IgD-negative memory B cell (primary cell): ENCODE data around the gene GGTLC1. TPM values are rescaled to one million over a fixed set of nuclear protein-coding genes. Genes with fewer than 3 reads are reported as not detected.
"Not testable (repeated sequence)": the region's sequence is repeated elsewhere in the genome, so short reads cannot be mapped to it uniquely, and the experiment has no call there.

Experiments
- H3K27ac Mint-ChIP-seq, 3 donors: one replicate each; pipeline ENCODE4 v1.8.0; 2020 to 2022; ENCODE audit warnings: mild to moderate bottlenecking in 3 of 3, mixed read lengths in 3 of 3, moderate library complexity in 1 of 3
- H3K27me3 Mint-ChIP-seq: one replicate; pipeline ENCODE4 v1.8.0; 2021; ENCODE audit warnings: mixed read lengths
- H3K36me3 Mint-ChIP-seq: one replicate; pipeline ENCODE4 v1.8.0; 2020; ENCODE audit warnings: mild to moderate bottlenecking, mixed read lengths
- H3K4me1 Mint-ChIP-seq, 3 donors: one replicate each; pipeline ENCODE4 v1.8.0; 2020 to 2022; ENCODE audit warnings: mixed read lengths in 3 of 3, mild to moderate bottlenecking in 1 of 3
- H3K4me3 Mint-ChIP-seq, 4 donors: one replicate each; pipeline ENCODE4 v1.8.0; 2020 to 2022; ENCODE audit warnings: mild to moderate bottlenecking in 4 of 4, mixed read lengths in 4 of 4, moderate library complexity in 3 of 4
- H3K9me3 Mint-ChIP-seq, 3 donors: one replicate each; pipeline ENCODE4 v1.8.0; 2020 to 2021; ENCODE audit warnings: mixed read lengths in 3 of 3, mild to moderate bottlenecking in 1 of 3
- polyA plus RNA-seq: library from polyadenylated mRNA; unstranded; fragments of 300-500 nt; fragmentation: Illumina TruSeq; gene quantifications from one replicate; pipeline ENCODE4 v1.2.3, GENCODE V29; 2021

Gene GGTLC1
- polyA plus RNA-seq, 1 donor from 2014 or later = not detected

DNA sequence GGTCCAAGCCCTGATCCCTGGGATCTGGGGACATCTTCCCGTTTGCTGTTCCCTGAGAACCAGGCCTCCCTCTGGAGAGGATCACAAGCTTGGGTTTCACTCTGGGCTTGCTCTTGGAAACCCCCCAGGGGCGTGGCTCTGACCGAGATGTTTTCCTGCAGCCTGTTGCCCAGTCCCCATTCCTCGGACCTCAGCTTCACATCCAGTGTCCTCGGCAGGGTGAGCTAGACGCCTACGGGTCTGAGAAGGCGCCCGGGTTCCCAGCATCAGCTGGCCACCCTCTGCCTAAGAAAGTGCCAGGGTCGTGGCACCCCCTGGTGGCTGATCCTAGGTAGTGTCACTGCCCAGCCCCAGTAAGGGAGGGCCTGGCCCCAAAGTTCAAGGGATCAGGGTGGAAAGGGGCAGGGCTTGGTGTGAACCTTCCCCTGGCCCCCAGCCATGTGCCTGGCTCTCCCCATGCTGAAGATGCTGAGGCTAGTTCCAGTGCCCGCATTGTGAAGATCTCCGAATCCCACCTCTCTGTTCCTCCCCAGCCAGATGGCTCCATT lies 4.0 kb downstream of the GGTLC1 start:
- not testable (repeated sequence) for H3K27ac Mint-ChIP-seq, H3K36me3 Mint-ChIP-seq, H3K27me3 Mint-ChIP-seq, H3K9me3 Mint-ChIP-seq, H3K4me3 Mint-ChIP-seq, H3K4me1 Mint-ChIP-seq

DNA sequence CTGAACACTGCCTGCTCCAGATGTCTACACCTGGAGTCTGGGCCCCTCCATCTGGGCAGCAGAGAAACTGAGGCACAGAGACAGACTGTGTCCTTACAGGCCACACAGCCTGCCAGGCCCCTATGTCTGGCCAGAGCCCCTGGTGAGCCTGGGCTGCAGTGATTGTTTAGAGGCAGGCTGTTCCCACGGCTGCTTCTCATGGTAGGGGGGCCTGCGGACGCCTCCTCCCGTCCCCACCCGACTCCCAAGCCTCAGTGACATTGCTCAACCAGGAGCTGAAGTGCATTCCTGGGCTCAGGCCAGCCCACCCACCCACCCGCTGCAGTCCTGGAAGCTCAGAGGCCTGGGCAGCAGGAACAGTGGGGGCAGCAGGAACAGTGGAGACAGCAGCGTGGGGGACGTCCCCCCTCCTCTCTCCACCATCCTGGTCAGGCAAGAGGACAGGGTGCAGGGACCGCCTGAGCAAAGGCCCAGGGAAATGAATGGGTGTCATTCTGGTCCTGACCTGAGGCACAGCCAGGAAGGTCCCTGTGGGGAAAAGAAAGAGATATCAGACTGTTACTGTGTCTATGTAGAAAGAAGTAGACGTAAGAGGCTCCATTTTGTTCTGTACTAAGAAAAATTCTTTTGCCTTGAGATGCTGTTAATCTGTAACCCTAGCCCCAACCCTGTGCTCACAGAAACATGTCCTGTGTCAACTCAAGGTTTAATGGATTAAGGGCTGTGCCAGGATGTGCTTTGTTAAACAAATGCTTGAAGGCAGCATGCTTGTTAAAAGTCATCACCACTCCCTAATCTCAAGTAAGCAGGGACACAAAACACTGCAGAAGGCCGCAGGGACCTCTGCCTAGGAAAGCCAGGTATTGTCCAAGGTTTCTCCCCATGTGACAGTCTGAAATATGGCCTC lies 6.2 kb downstream of the GGTLC1 start:
- H3K27ac Mint-ChIP-seq, H3K4me3 Mint-ChIP-seq, H3K27me3 Mint-ChIP-seq, H3K36me3 Mint-ChIP-seq, H3K4me1 Mint-ChIP-seq, H3K9me3 Mint-ChIP-seq: not testable (repeated sequence)

DNA sequence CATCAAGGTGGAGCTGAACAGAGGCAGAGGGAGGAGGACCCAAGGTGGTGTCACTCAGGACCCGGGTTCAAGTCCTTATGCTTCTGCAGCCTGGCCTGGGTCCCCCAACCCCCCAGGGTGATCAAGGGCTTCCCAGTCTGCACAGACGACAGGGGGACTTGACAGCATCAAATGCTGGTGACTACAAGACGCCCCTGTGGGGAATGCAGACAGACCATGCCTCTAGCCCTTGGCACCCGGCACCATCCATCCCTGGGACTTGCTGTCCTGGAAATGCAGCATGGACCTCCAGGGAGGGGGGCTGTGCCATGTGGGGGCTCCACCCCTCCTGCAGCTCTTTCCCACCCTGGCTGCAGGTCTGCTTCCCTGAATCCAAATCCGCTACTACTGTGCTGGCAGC lies 7.1 kb downstream of the GGTLC1 start:
- H3K36me3 Mint-ChIP-seq, H3K27me3 Mint-ChIP-seq, H3K4me3 Mint-ChIP-seq, H3K9me3 Mint-ChIP-seq, H3K4me1 Mint-ChIP-seq, H3K27ac Mint-ChIP-seq: not testable (repeated sequence)

DNA sequence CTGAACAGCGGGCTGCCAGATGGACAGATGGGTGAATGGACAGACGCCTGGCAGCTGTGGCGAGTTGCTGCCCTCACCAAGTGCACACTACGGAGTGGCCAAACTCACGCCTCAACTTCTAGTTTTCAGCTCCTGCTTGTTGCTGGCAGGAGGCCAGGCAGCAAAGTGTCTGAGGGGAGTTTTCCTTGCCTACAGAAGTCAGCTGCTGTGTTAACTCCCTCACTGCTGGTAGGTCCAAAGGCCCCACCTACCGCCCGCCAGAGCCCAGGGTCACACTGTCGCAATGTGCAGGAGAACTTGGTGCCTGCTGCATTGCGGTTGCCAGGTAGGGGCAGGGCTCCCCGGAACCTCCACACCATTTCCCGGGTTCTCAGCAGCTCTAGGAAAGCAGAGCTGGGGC lies 7.6 kb downstream of the GGTLC1 start:
- not testable (repeated sequence) for H3K27me3 Mint-ChIP-seq, H3K9me3 Mint-ChIP-seq, H3K27ac Mint-ChIP-seq, H3K36me3 Mint-ChIP-seq, H3K4me1 Mint-ChIP-seq, H3K4me3 Mint-ChIP-seq

DNA sequence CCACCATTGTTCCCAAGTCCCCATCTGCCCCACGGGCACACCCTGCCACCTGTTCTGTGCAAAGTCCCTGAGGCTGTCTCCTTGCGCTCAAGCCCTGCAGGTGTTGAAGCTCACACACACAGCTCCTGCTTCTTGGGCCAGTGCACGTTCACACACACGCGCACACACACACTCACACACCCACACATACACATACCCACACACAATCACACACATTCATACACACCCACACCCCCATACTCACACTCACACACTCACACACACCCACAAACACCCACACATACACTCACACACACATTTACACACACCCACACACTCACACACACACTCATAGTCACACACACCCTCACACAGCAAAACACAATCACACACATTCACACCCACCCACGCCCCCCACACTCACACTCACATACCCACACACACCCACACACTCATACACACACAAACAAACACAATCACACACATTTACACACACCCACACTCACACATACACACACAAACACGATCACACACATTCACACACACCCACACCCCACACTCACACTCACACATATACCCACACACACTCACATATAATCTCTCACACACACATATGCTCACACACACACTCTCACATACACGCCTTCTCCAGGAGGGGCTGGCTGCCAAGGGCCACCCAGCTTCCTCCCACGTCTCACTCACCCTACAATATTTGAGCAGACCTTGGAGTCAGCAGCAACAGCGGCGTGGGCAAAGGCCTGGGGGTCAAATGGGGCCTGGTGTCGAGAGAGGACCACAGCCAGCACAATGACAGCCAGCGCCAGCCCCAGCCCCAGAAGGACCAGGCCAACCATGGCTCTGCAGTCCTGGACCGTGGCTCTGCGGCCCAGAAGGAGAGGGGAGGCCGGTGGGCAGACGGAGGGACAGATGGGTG lies 8.4 kb downstream of the GGTLC1 start:
- H3K27me3 Mint-ChIP-seq, H3K27ac Mint-ChIP-seq, H3K9me3 Mint-ChIP-seq, H3K4me1 Mint-ChIP-seq, H3K36me3 Mint-ChIP-seq, H3K4me3 Mint-ChIP-seq: not testable (repeated sequence)

DNA sequence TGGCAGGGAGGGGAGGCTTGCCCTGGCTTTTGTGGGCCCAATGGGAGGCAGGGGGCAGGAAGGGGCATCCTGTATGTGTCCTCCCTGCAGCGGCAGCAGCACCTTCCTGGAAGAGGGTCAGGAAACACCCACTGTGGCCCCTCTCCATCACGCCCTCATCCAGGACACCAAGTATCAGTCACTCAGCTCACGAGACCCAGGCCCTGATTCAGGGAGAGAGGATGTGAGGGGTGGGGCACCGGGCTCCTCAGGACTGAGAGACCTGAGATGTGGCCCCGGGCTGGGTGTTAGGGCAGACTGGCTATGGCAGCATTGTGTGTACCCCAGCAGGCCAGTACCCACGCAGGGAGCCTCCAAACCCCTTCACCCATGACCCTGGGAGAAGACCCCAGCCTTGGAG lies 9.2 kb downstream of the GGTLC1 start:
- H3K9me3 Mint-ChIP-seq, H3K36me3 Mint-ChIP-seq, H3K4me3 Mint-ChIP-seq, H3K27ac Mint-ChIP-seq, H3K4me1 Mint-ChIP-seq, H3K27me3 Mint-ChIP-seq: not testable (repeated sequence)

DNA sequence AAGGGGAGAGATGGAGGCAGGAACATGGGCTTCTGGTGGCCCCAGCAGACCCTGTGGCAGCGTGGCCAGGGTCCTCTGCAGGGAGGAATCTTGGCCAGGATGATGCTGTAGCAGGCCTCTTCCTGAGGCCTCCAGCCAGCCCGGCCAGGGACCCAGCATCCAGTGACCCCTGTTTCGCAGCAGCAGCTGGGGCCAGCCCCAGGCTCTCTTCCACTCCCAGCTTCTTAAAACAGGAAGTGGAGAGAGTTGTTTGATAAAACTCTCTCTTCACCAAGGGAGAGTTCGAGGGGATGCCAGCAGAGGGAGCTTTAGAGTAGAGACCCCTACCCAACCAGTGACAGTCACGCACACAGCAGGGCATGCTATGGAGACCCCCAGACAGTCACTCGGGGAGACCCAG lies 10.1 kb downstream of the GGTLC1 start:
- not testable (repeated sequence) for H3K4me1 Mint-ChIP-seq, H3K4me3 Mint-ChIP-seq, H3K27ac Mint-ChIP-seq, H3K9me3 Mint-ChIP-seq, H3K36me3 Mint-ChIP-seq, H3K27me3 Mint-ChIP-seq

DNA sequence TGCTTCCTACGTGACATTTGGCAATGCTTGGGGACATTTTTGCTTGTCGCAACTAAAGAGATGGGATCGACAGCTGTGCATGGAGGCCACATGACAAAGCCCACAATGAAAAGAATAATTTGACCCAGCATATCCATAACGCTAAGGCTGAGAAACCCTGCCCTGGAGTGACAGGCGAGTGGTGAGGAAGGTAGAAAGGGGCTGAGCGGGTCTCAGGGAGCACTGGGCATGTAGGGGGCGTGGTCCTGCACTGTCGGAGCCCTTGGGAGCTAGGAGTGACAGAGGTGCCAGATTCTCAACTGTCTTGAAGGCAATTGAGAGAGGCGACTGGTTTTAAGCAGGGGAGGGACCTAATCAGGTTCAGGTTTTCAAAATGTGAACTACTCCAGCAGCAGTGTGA lies 13.6 kb downstream of the GGTLC1 start:
- peak overlapping the region in 1 of 4 donors; percentile 72 for H3K4me3 Mint-ChIP-seq
- no peaks in the 10 kb centered on the region for H3K36me3 Mint-ChIP-seq
- H3K27ac Mint-ChIP-seq = no peak overlapping the region
- H3K4me1 Mint-ChIP-seq = no peaks in the 10 kb centered on the region
- H3K9me3 Mint-ChIP-seq = peaks cover 0 to 2% (median 0%) of the 10 kb centered on the region in 3 donors
- H3K27me3 Mint-ChIP-seq = no peaks in the 10 kb centered on the region

DNA sequence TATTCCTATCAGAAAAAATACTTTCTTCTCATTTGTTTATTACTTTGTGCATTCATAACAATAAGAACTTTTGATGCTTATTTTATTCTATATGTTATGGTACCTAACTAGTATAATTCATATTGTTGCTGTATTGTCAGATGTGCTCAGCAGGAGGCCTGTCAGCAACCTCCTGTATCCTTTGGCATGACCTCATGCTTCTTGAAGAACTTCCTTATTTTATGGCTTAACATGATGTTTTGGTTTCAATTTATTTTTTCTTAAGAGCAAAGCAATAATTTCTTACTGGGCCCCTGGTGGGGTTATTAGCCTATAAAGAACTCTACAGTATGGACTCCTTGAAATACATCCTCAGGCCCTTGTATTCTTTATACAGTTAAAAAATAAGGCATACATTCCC lies 17.3 kb downstream of the GGTLC1 start:
- Mint-ChIP-seq H3K27me3 (peaks cover 1% of the 10 kb centered on the region), H3K4me3 (no peak overlapping the region), H3K4me1 (no peaks in the 10 kb centered on the region), H3K36me3 (no peaks in the 10 kb centered on the region), H3K27ac (no peak overlapping the region), H3K9me3 (peaks cover 0 to 2% (median 0%) of the 10 kb centered on the region in 3 donors)

DNA sequence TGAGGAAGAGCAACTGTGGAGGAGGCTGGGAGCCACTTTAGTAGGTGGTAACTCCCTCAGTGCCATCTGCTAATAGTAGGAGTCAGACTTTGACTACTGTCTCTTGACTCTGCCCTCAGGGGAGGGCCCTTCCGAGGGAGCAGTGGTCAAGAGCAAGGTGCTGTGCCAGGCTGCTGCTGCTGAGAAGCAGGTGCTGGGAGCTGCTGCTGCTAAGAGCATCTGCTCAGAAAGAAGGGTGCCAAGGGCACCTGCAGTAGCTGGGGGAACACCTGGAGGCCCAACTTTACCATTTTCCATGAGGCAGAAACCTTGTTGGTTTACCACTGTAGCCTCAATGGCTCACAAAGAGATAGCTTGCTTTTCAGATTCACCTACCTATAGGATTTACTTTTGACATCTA lies 18.5 kb downstream of the GGTLC1 start:
- Mint-ChIP-seq H3K36me3 (no peaks in the 10 kb centered on the region), H3K27ac (no peak overlapping the region), H3K4me3 (no peak overlapping the region), H3K27me3 (peaks cover 1% of the 10 kb centered on the region), H3K4me1 (no peaks in the 10 kb centered on the region), H3K9me3 (peaks cover 1 to 8% (median 2%) of the 10 kb centered on the region in 3 donors)

DNA sequence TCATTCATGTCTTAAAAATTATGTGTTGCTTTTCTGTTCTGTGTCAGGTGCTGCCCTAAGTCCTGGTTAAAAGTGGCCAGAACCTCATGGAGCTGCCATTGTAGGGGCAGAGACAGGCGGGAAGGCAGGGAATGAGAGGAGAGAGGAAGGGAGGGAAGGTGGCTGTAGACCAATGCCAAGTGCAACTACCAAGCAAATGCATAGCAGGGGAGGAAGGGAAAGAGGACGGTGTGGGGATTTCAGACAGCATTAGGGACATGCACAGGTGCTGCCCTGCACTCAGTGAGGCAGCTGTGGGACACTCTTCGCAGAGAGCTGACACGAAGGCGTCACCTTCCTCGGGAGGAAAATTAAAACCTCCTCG lies 21.0 kb downstream of the GGTLC1 start:
- no peaks in the 10 kb centered on the region for H3K36me3 Mint-ChIP-seq
- peaks cover 1% of the 10 kb centered on the region for H3K27me3 Mint-ChIP-seq
- no peak overlapping the region for H3K4me3 Mint-ChIP-seq
- peaks cover 2 to 11% (median 3%) of the 10 kb centered on the region in 3 donors for H3K9me3 Mint-ChIP-seq
- H3K27ac Mint-ChIP-seq = no peak overlapping the region
- H3K4me1 Mint-ChIP-seq = no peaks in the 10 kb centered on the region

DNA sequence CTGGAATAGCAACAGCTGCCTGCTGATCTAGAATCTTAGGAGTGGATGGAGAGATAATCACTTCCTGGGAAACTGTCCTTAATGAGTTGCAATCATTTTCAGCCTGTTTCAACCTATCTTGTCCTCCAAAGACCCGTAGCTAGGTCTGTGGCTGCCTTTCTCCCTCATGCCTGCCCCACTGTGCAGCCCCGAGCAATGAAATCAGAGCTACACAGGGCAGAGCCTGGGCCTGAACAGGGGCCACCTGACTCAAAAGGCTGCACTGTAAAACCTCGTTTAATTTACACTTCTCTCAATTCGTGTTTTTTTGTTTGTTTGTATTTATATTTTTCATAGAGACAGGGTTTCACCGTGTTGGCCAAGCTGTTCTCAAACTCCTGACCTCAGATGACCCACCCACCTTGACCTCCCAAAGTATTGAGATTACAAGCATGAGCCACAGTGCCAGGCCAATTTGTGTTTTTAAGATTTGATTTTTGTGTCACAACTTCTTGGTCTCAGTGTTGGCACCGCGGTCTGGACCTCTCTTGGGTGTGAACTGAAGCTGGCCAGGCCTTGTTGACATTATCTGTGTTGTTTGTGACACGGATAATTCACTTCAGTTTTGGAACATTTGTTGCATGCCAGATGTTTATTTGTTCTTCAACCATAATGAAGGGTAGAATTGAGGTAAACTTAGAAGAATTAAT lies 21.5 kb downstream of the GGTLC1 start:
- Mint-ChIP-seq H3K4me1 (no peaks in the 10 kb centered on the region), H3K4me3 (no peak overlapping the region), H3K27ac (peak overlapping the region in 2 of 3 donors; percentile 26 to 52), H3K36me3 (no peaks in the 10 kb centered on the region), H3K9me3 (peaks cover 2 to 11% (median 3%) of the 10 kb centered on the region in 3 donors), H3K27me3 (peaks cover 1% of the 10 kb centered on the region)

DNA sequence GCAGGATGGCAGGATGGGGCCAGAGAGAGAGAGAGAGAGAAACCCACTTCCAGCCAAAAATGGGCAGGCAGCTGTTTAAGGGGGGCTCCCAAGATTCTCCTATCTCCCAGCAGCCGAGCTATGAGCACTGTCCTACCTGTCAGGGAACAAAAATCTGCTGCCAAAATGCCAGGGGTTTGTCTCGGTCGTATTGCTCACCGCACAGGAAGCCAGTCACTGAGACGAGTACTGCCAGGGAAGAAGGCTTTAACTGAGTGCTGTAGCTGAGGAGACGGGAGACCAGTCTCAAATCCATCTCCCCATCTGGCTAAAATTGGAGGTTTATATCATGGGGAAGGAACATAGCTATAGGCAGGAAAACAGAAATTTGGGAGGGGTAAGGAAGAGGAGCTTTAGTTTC lies 22.3 kb downstream of the GGTLC1 start:
- H3K4me3 Mint-ChIP-seq = no peak overlapping the region
- H3K36me3 Mint-ChIP-seq = no peaks in the 10 kb centered on the region
- peaks cover 2 to 11% (median 3%) of the 10 kb centered on the region in 3 donors for H3K9me3 Mint-ChIP-seq
- H3K4me1 Mint-ChIP-seq = no peaks in the 10 kb centered on the region
- H3K27me3 Mint-ChIP-seq = peaks cover 1% of the 10 kb centered on the region
- no peak overlapping the region for H3K27ac Mint-ChIP-seq

DNA sequence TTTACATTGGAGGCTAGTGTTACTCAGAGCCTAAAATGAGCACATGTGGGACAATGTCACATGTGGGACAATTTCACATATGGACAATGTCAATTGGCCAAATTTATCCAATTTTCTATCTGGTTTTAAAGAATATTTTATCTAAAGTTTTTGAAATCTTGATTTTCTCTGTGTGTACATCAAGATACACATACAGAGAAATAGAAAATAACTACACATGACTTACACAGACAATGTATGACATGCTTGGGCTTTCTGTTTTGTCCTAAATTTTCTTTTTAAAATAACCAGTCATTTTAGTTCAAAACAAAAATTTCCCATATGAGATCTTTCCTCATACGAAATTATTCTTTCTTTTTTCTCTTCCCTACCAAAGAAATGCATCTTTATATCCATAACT lies 24.6 kb downstream of the GGTLC1 start:
- H3K27me3 Mint-ChIP-seq = peaks cover 1% of the 10 kb centered on the region

DNA sequence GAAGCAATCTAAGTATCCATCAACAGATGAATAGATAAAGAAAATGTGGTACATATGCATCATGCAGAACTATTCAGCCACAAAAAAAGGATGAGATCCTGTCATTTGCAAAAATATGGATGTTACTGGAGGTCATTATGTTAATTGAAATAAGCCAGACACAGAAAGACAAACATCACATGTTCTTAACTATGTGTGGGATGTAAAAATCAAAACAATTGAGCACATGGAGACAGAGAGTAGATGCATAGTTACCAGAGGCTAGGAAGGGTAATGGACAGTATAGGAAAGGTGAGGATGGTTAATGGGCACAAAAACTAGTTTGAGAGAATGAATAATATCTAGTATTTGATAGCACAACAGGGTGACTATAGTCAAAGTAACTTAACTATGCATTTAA lies 26.3 kb downstream of the GGTLC1 start:
- H3K27ac Mint-ChIP-seq = no peak overlapping the region
- peaks cover 2 to 11% (median 3%) of the 10 kb centered on the region in 3 donors for H3K9me3 Mint-ChIP-seq
- no peaks in the 10 kb centered on the region for H3K4me1 Mint-ChIP-seq

More for the DNA sequence above, 24.6 kb downstream of the GGTLC1 start:
- Mint-ChIP-seq H3K9me3 (peaks cover 2 to 11% (median 3%) of the 10 kb centered on the region in 3 donors), H3K4me1 (no peaks in the 10 kb centered on the region), H3K36me3 (no peaks in the 10 kb centered on the region), H3K27ac (no peak overlapping the region), H3K4me3 (no peak overlapping the region)

More for the DNA sequence above, 26.3 kb downstream of the GGTLC1 start:
- Mint-ChIP-seq H3K4me3 (no peak overlapping the region), H3K36me3 (no peaks in the 10 kb centered on the region), H3K27me3 (no peaks in the 10 kb centered on the region)
